Esophagus squamous epithelium (tissue), 5 donors: ENCODE results near the gene RAB11FIP3. TPM values are rescaled to one million over a fixed set of nuclear protein-coding genes. Genes with fewer than 3 reads are reported as not detected.
"Not testable (repeated sequence)": the region's sequence is repeated elsewhere in the genome, so short reads cannot be mapped to it uniquely, and the experiment has no call there.

Source experiments
- DNase-seq: peaks from one replicate; lab custom pipeline; 2025; lab: John Stamatoyannopoulos, UW
- H3K27ac ChIP-seq, 4 donors: fragments of 200-600 bp; sonication (generic); one replicate each; pipeline ENCODE4 v1.5.1; 2016 to 2019; ENCODE audit warnings: mild to moderate bottlenecking in 1 of 4
- H3K27me3 ChIP-seq, 4 donors: fragments of 200-600 bp; sonication (generic); 1 replicate in 3 of 4; 2 replicates in 1 of 4; pipeline versions ENCODE4 v1.5.1 to v1.6.0; 2017 to 2021; ENCODE audit warnings: antibody characterized with exemption in 1 of 4
- H3K36me3 ChIP-seq, 3 donors: fragments of 200-600 bp; sonication (generic); one replicate each; pipeline ENCODE4 v1.5.1; 2016 to 2019
- H3K4me1 ChIP-seq, 3 donors: fragments of 200-600 bp; sonication (generic); one replicate each; pipeline ENCODE4 v1.5.1; 2017 to 2019
- H3K4me3 ChIP-seq, 4 donors: fragments of 200-600 bp; sonication (generic); 1 replicate in 3 of 4; 2 replicates in 1 of 4; pipeline ENCODE4 v1.5.1; 2016 to 2019; ENCODE audit warnings: mild to moderate bottlenecking in 2 of 4, moderate library complexity in 1 of 4
- H3K9me3 ChIP-seq, 3 donors: fragments of 200-600 bp; sonication (generic); one replicate each; pipeline ENCODE4 v1.5.1; 2016 to 2019
- POLR2A ChIP-seq, 4 donors: fragments of 450-650 bp; IDR thresholded peaks; one replicate each; pipeline ENCODE4 v1.6.1; 2017; ENCODE audit warnings: antibody characterized with exemption in 4 of 4, mild to moderate bottlenecking in 4 of 4, moderate library complexity in 3 of 4
- WGBS, 2 donors: methylation state at CpG; one replicate each; pipeline ENCODE4 v1.1.5; 2018; 5-methylcytosine and 5-hydroxymethylcytosine counted together
- intact Hi-C: fragments of 100-400 bp; cut with DNase I; formaldehyde crosslinking; loops from one replicate; pipeline ENCODE4 v1.15.0; 2022
- total RNA-seq, 4 donors: library from RNA; depleted of rRNA; stranded (reverse); fragments of >200 nt; gene quantifications; one replicate each; pipeline ENCODE4 v1.1.0, GENCODE V29; 2016
- TF ChIP-seq, protein P1 (sequence below), 6 experiments: fragments of 450-650 bp in 4 of 6; fragments of 200-600 bp in 2 of 6; sonication (generic) in 2 of 6; IDR thresholded peaks; one replicate each; pipeline ENCODE4 v1.5.1; 2016 to 2019; ENCODE audit warnings: antibody characterized with exemption in 6 of 6, mild to moderate bottlenecking in 4 of 6, moderate library complexity in 4 of 6
- donor health status: DM: yes; HTN: yes; CAD: no.

The RAB11FIP3 gene
- total RNA-seq, 4 donors from 2014 or later = 8.0 to 25.6 (median 10.1) TPM

DNA sequence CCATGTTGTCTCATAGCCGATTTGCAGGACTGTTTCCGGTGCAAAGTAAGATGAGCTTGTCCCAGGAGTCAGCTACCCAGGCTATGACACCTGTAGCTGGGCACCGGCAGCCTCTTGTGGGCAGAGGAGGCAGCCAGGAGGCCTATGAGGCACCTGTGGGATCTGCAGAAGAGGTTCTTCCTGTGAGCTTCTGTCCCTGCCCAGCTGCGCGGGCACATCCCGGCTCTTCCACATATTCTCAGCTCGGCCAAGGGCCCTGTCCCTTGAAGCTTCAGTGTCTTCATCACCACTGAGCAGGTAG is 80.7 kb downstream of the RAB11FIP3 start:
- no peak for TF ChIP-seq POLR2A (IDR thresholded peaks at IDR 0.05)
- TF ChIP-seq, protein P1, sequence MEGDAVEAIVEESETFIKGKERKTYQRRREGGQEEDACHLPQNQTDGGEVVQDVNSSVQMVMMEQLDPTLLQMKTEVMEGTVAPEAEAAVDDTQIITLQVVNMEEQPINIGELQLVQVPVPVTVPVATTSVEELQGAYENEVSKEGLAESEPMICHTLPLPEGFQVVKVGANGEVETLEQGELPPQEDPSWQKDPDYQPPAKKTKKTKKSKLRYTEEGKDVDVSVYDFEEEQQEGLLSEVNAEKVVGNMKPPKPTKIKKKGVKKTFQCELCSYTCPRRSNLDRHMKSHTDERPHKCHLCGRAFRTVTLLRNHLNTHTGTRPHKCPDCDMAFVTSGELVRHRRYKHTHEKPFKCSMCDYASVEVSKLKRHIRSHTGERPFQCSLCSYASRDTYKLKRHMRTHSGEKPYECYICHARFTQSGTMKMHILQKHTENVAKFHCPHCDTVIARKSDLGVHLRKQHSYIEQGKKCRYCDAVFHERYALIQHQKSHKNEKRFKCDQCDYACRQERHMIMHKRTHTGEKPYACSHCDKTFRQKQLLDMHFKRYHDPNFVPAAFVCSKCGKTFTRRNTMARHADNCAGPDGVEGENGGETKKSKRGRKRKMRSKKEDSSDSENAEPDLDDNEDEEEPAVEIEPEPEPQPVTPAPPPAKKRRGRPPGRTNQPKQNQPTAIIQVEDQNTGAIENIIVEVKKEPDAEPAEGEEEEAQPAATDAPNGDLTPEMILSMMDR (IDR thresholded peaks at IDR 0.05) = no peak
- Histone ChIP-seq H3K27me3 (no peaks in the 10 kb centered on the region), H3K36me3 (peaks cover 0 to 28% (median 0%) of the 10 kb centered on the region in 3 donors), H3K4me3 (no peak overlapping the region), H3K9me3 (no peaks in the 10 kb centered on the region), H3K4me1 (no peaks in the 10 kb centered on the region), H3K27ac (no peak overlapping the region)
- DNase-seq = no peak
- 79 to 81% methylated on average over 2 to 4 of the region's 7 CpGs for WGBS, 2 donors
- intact Hi-C loops = no loop called here

DNA sequence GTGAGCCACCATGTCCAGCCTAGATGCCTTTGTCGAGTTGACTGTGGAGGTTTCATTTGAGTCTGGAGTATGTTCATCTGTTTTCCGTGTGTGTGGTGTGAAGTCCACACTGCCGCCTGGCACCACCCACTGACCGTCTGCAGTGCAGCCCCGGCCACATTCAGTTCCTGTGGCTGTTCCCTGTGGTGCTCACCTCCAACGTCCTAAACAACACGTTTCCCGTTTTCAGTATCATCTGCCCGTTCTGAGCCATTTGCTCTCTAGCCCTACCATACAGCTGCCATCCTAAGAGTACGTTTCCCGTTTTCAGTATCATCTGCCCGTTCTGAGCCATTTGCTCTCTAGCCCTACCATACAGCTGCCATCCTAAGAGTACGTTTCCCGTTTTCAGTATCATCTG is 82.1 kb downstream of the RAB11FIP3 start:
- H3K27me3 ChIP-seq, H3K4me3 ChIP-seq, H3K27ac ChIP-seq, H3K9me3 ChIP-seq, DNase-seq, intact Hi-C loops, H3K4me1 ChIP-seq: not testable (repeated sequence)
- WGBS, 2 donors = 85 to 86% methylated on average over 13 to 14 of the region's 14 CpGs
- peaks cover 0 to 28% (median 0%) of the 10 kb centered on the region in 3 donors for H3K36me3 ChIP-seq

DNA sequence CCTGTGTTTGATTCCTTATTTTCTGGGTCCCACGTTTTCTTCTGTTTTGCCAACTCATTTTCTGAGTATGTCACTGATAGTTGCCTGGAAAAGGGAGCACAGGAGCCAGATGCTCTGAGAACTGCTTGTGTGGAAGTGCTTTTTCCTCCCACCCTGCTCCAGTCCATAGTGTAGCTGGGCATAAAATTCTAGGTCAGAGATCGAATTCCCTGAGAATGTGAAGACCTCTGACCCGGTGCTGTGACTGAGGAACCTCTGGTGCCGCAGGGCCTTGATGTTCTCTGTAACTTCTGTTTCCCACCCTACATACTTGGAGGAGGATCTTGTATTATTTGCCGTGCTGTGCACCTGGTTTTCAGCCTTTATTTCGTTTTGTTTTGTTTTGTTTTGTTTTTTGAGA is 82.5 kb downstream of the RAB11FIP3 start:
- Histone ChIP-seq H3K27me3 (no peaks in the 10 kb centered on the region), H3K4me3 (no peak overlapping the region), H3K27ac (no peak overlapping the region), H3K4me1 (no peaks in the 10 kb centered on the region), H3K9me3 (no peaks in the 10 kb centered on the region), H3K36me3 (peaks cover 0 to 24% (median 0%) of the 10 kb centered on the region in 3 donors)
- DNase-seq = no peak
- whole genome bisulfite sequencing, 2 donors = 85 to 86% methylated on average over 6 of the region's 6 CpGs
- intact Hi-C loops = no loop called here
- no peak for TF ChIP-seq POLR2A (IDR thresholded peaks at IDR 0.05)
- TF ChIP-seq, protein P1 (IDR thresholded peaks at IDR 0.05) = no peak

DNA sequence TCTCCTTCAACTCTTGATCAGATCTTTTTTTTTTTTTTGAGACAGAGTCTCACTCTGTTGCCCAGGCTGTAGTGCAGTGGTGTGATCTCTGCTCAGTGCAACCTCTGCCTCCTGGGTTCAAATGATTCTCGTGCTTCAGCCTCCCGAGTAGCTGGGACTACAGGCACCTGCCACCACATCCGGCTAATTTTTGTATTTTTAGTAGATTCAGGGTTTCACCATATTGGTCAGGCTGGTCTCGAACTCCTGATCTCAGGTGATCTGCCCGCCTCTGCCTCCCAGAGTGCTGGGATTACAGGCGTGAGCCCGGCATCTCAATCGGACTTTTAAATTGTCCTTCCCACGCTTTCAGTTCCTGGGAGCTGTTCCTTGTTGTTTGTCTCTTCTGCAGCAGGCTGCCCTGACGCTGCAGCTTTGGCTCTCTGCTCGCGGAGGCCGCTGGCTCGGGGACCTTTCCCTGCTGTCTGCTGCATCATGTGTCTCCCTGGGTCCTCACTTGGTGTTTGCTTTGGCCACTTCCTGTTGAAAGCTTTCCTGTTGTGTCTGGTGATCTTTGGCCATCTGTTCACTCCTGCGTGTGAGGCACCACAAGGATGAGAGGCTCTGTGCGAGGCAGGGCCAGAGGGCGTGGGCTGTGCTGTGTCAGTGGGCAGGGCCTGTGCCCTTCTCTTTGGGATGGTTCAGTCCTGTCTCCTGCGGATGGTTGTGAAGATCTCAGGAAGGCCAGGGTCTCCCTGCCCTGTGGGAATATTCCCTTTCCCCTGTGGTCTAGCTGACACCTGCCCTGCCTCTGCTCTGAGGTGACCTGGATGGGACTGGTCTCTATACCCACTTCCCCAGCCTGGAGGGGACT is 83.7 kb downstream of the RAB11FIP3 start:
- Histone ChIP-seq H3K36me3 (peaks cover 0 to 27% (median 0%) of the 10 kb centered on the region in 3 donors), H3K27ac (no peak overlapping the region), H3K27me3 (no peaks in the 10 kb centered on the region), H3K9me3 (no peaks in the 10 kb centered on the region), H3K4me3 (no peak overlapping the region), H3K4me1 (no peaks in the 10 kb centered on the region)
- intact Hi-C loops = no loop called here
- DNase-seq = no peak
- 82 to 93% methylated on average over 13 to 16 of the region's 18 CpGs for WGBS, 2 donors
- TF ChIP-seq POLR2A (IDR thresholded peaks at IDR 0.05) = no peak
- TF ChIP-seq, protein P1 (IDR thresholded peaks at IDR 0.05) = no peak

DNA sequence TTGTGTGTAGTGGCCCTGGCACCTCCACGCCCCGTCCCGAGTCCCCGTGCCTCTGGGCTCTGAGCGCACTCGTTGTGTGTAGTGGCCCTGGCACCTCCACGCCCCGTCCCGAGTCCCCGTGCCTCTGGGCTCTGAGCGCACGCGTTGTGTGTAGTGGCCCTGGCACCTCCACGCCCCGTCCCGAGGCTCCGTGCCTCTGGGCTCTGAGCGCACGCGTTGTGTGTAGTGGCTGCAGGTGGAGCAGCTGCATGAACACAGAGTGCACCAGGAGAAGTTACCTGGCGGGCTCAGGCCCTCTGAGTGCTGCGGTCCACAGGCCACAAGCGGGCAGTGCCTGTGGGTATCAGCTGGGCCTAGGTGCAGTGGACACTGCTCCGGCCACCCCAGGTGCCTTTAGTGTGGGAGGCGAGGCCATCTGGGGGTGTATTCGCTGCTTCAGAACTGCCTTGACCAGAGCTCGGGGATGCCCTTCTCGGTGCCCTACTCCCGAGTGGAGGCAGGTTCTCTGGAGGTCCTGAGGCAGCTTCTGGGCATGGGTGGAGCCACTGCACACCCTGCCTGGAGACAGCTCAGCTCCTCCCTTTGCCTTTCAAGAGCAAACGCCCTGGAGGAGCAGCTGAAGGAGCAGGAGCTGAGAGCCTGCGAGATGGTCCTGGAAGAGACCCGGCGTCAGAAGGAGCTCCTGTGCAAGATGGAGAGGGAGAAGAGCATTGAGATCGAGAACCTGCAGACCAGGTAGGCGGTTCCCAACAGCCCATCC is 84.8 kb downstream of the RAB11FIP3 start:
- H3K36me3 ChIP-seq = peaks cover 0 to 31% (median 0%) of the 10 kb centered on the region in 3 donors
- no peaks in the 10 kb centered on the region for H3K4me1 ChIP-seq
- TF ChIP-seq, protein P1 (IDR thresholded peaks at IDR 0.05) = no peak
- TF ChIP-seq POLR2A (IDR thresholded peaks at IDR 0.05) = no peak
- H3K4me3 ChIP-seq = no peak overlapping the region
- H3K9me3 ChIP-seq = no peaks in the 10 kb centered on the region
- H3K27me3 ChIP-seq = no peaks in the 10 kb centered on the region
- intact Hi-C loops = no loop called here
- no peak overlapping the region for H3K27ac ChIP-seq
- 95 to 100% methylated on average over 1 to 20 of the region's 35 CpGs for WGBS, 2 donors
- DNase-seq = no peak
